ENCODE measurements around the gene RELN. TPM values are rescaled to one million over a fixed set of nuclear protein-coding genes. Genes with fewer than 3 reads are reported as not detected.

The RELN gene
- total RNA-seq, 1 donor from 2014 or later = 14.1 TPM

GRCh38 chr7:103622274-103622673, 367.2 kb downstream of the RELN start:
- no peaks in the 10 kb centered on the region for H3K36me3 ChIP-seq (ENCODE audit: control insufficient read depth in 3 of 3, insufficient read depth in 3 of 3, low read length in 3 of 3)
- H3K27ac ChIP-seq (ENCODE audit: low read depth, low read length) = no peak overlapping the region
- no peak overlapping the region for H3K9ac ChIP-seq (ENCODE audit: low read depth in 1 of 3, low read length in 3 of 3)
- H3K9me3 ChIP-seq (ENCODE audit: control insufficient read depth in 3 of 3, low read length in 3 of 3) = no peaks in the 10 kb centered on the region
- peaks cover 0 to 3% (median 0%) of the 10 kb centered on the region in 3 donors for H3K27me3 ChIP-seq (ENCODE audit: control insufficient read depth in 3 of 3, insufficient read depth in 3 of 3, low read length in 3 of 3)
- H3K4me1 ChIP-seq (ENCODE audit: control insufficient read depth in 3 of 3, insufficient read depth in 3 of 3, low read length in 3 of 3) = no peaks in the 10 kb centered on the region
- H3K4me3 ChIP-seq (ENCODE audit: low read length in 3 of 3) = no peak overlapping the region

GRCh38 chr7:103613655-103614642, 375.5 kb downstream of the RELN start:
- H3K27me3 ChIP-seq (ENCODE audit: control insufficient read depth in 3 of 3, insufficient read depth in 3 of 3, low read length in 3 of 3) = peaks cover 0 to 3% (median 0%) of the 10 kb centered on the region in 3 donors
- H3K4me1 ChIP-seq (ENCODE audit: control insufficient read depth in 3 of 3, insufficient read depth in 3 of 3, low read length in 3 of 3) = no peaks in the 10 kb centered on the region
- H3K4me3 ChIP-seq (ENCODE audit: low read length in 3 of 3) = no peak overlapping the region
- no peaks in the 10 kb centered on the region for H3K9me3 ChIP-seq (ENCODE audit: control insufficient read depth in 3 of 3, low read length in 3 of 3)
- no peak overlapping the region for H3K9ac ChIP-seq (ENCODE audit: low read depth in 1 of 3, low read length in 3 of 3)
- H3K36me3 ChIP-seq (ENCODE audit: control insufficient read depth in 3 of 3, insufficient read depth in 3 of 3, low read length in 3 of 3) = no peaks in the 10 kb centered on the region
- H3K27ac ChIP-seq (ENCODE audit: low read depth, low read length) = no peak overlapping the region

- Histone ChIP-seq H3K27me3 (ENCODE audit: control insufficient read depth in 3 of 3, insufficient read depth in 3 of 3, low read length in 3 of 3) (no peaks in the 10 kb centered on the region), H3K9ac (ENCODE audit: low read depth in 1 of 3, low read length in 3 of 3) (no peak overlapping the region)
Measured at GRCh38 chr7:103609778-103610177, 379.7 kb downstream of the RELN start.

GRCh38 chr7:103605640-103606039, 383.8 kb downstream of the RELN start:
- H3K9me3 ChIP-seq (ENCODE audit: control insufficient read depth in 3 of 3, low read length in 3 of 3) = no peaks in the 10 kb centered on the region
- H3K4me1 ChIP-seq (ENCODE audit: control insufficient read depth in 3 of 3, insufficient read depth in 3 of 3, low read length in 3 of 3) = no peaks in the 10 kb centered on the region
- H3K27ac ChIP-seq (ENCODE audit: low read depth, low read length) = no peak overlapping the region
- H3K27me3 ChIP-seq (ENCODE audit: control insufficient read depth in 3 of 3, insufficient read depth in 3 of 3, low read length in 3 of 3) = no peaks in the 10 kb centered on the region
- no peaks in the 10 kb centered on the region for H3K36me3 ChIP-seq (ENCODE audit: control insufficient read depth in 3 of 3, insufficient read depth in 3 of 3, low read length in 3 of 3)
- no peak overlapping the region for H3K9ac ChIP-seq (ENCODE audit: low read depth in 1 of 3, low read length in 3 of 3)
- H3K4me3 ChIP-seq (ENCODE audit: low read length in 3 of 3) = no peak overlapping the region

More at GRCh38 chr7:103609778-103610177, 379.7 kb downstream of the RELN start:
- Histone ChIP-seq H3K9me3 (ENCODE audit: control insufficient read depth in 3 of 3, low read length in 3 of 3) (no peaks in the 10 kb centered on the region), H3K4me1 (ENCODE audit: control insufficient read depth in 3 of 3, insufficient read depth in 3 of 3, low read length in 3 of 3) (no peaks in the 10 kb centered on the region), H3K4me3 (ENCODE audit: low read length in 3 of 3) (no peak overlapping the region), H3K27ac (ENCODE audit: low read depth, low read length) (no peak overlapping the region), H3K36me3 (ENCODE audit: control insufficient read depth in 3 of 3, insufficient read depth in 3 of 3, low read length in 3 of 3) (no peaks in the 10 kb centered on the region)

- no peak overlapping the region for H3K9ac ChIP-seq (ENCODE audit: low read depth in 1 of 3, low read length in 3 of 3)
- no peaks in the 10 kb centered on the region for H3K36me3 ChIP-seq (ENCODE audit: control insufficient read depth in 3 of 3, insufficient read depth in 3 of 3, low read length in 3 of 3)
- no peaks in the 10 kb centered on the region for H3K4me1 ChIP-seq (ENCODE audit: control insufficient read depth in 3 of 3, insufficient read depth in 3 of 3, low read length in 3 of 3)
- no peaks in the 10 kb centered on the region for H3K9me3 ChIP-seq (ENCODE audit: control insufficient read depth in 3 of 3, low read length in 3 of 3)
- peaks cover 0 to 2% (median 0%) of the 10 kb centered on the region in 3 donors for H3K27me3 ChIP-seq (ENCODE audit: control insufficient read depth in 3 of 3, insufficient read depth in 3 of 3, low read length in 3 of 3)
- no peak overlapping the region for H3K4me3 ChIP-seq (ENCODE audit: low read length in 3 of 3)
- no peak overlapping the region for H3K27ac ChIP-seq (ENCODE audit: low read depth, low read length)
Measured at GRCh38 chr7:103598326-103598905, 391.0 kb downstream of the RELN start.

- peaks cover 0 to 2% (median 0%) of the 10 kb centered on the region in 3 donors for H3K27me3 ChIP-seq (ENCODE audit: control insufficient read depth in 3 of 3, insufficient read depth in 3 of 3, low read length in 3 of 3)
- H3K9ac ChIP-seq (ENCODE audit: low read depth in 1 of 3, low read length in 3 of 3) = no peak overlapping the region
- H3K27ac ChIP-seq (ENCODE audit: low read depth, low read length) = no peak overlapping the region
- H3K4me1 ChIP-seq (ENCODE audit: control insufficient read depth in 3 of 3, insufficient read depth in 3 of 3, low read length in 3 of 3) = no peaks in the 10 kb centered on the region
- H3K9me3 ChIP-seq (ENCODE audit: control insufficient read depth in 3 of 3, low read length in 3 of 3) = no peaks in the 10 kb centered on the region
- H3K36me3 ChIP-seq (ENCODE audit: control insufficient read depth in 3 of 3, insufficient read depth in 3 of 3, low read length in 3 of 3) = no peaks in the 10 kb centered on the region
- H3K4me3 ChIP-seq (ENCODE audit: low read length in 3 of 3) = no peak overlapping the region
Measured at GRCh38 chr7:103597606-103598005, 391.9 kb downstream of the RELN start.

- no peaks in the 10 kb centered on the region for H3K9me3 ChIP-seq (ENCODE audit: control insufficient read depth in 3 of 3, low read length in 3 of 3)
- no peaks in the 10 kb centered on the region for H3K36me3 ChIP-seq (ENCODE audit: control insufficient read depth in 3 of 3, insufficient read depth in 3 of 3, low read length in 3 of 3)
- no peak overlapping the region for H3K4me3 ChIP-seq (ENCODE audit: low read length in 3 of 3)
- H3K9ac ChIP-seq (ENCODE audit: low read depth in 1 of 3, low read length in 3 of 3) = no peak overlapping the region
- no peak overlapping the region for H3K27ac ChIP-seq (ENCODE audit: low read depth, low read length)
- H3K27me3 ChIP-seq (ENCODE audit: control insufficient read depth in 3 of 3, insufficient read depth in 3 of 3, low read length in 3 of 3) = peaks cover 0 to 2% (median 0%) of the 10 kb centered on the region in 3 donors
- H3K4me1 ChIP-seq (ENCODE audit: control insufficient read depth in 3 of 3, insufficient read depth in 3 of 3, low read length in 3 of 3) = no peaks in the 10 kb centered on the region
Measured at GRCh38 chr7:103594186-103594585, 395.3 kb downstream of the RELN start.

GRCh38 chr7:103593691-103594090, 395.8 kb downstream of the RELN start:
- peaks cover 0 to 2% (median 0%) of the 10 kb centered on the region in 3 donors for H3K27me3 ChIP-seq (ENCODE audit: control insufficient read depth in 3 of 3, insufficient read depth in 3 of 3, low read length in 3 of 3)
- H3K27ac ChIP-seq (ENCODE audit: low read depth, low read length) = no peak overlapping the region
- H3K36me3 ChIP-seq (ENCODE audit: control insufficient read depth in 3 of 3, insufficient read depth in 3 of 3, low read length in 3 of 3) = no peaks in the 10 kb centered on the region
- no peaks in the 10 kb centered on the region for H3K9me3 ChIP-seq (ENCODE audit: control insufficient read depth in 3 of 3, low read length in 3 of 3)
- H3K4me1 ChIP-seq (ENCODE audit: control insufficient read depth in 3 of 3, insufficient read depth in 3 of 3, low read length in 3 of 3) = no peaks in the 10 kb centered on the region
- no peak overlapping the region for H3K4me3 ChIP-seq (ENCODE audit: low read length in 3 of 3)
- H3K9ac ChIP-seq (ENCODE audit: low read depth in 1 of 3, low read length in 3 of 3) = no peak overlapping the region

GRCh38 chr7:103592844-103593243, 396.6 kb downstream of the RELN start:
- H3K9me3 ChIP-seq (ENCODE audit: control insufficient read depth in 3 of 3, low read length in 3 of 3) = no peaks in the 10 kb centered on the region

GRCh38 chr7:103592187-103592586, 397.3 kb downstream of the RELN start:
- peaks cover 0 to 2% (median 0%) of the 10 kb centered on the region in 3 donors for H3K27me3 ChIP-seq (ENCODE audit: control insufficient read depth in 3 of 3, insufficient read depth in 3 of 3, low read length in 3 of 3)
- no peaks in the 10 kb centered on the region for H3K4me1 ChIP-seq (ENCODE audit: control insufficient read depth in 3 of 3, insufficient read depth in 3 of 3, low read length in 3 of 3)
- no peaks in the 10 kb centered on the region for H3K9me3 ChIP-seq (ENCODE audit: control insufficient read depth in 3 of 3, low read length in 3 of 3)
- no peaks in the 10 kb centered on the region for H3K36me3 ChIP-seq (ENCODE audit: control insufficient read depth in 3 of 3, insufficient read depth in 3 of 3, low read length in 3 of 3)
- no peak overlapping the region for H3K27ac ChIP-seq (ENCODE audit: low read depth, low read length)
- no peak overlapping the region for H3K9ac ChIP-seq (ENCODE audit: low read depth in 1 of 3, low read length in 3 of 3)
- no peak overlapping the region for H3K4me3 ChIP-seq (ENCODE audit: low read length in 3 of 3)

More at GRCh38 chr7:103592844-103593243, 396.6 kb downstream of the RELN start:
- Histone ChIP-seq H3K36me3 (ENCODE audit: control insufficient read depth in 3 of 3, insufficient read depth in 3 of 3, low read length in 3 of 3) (no peaks in the 10 kb centered on the region), H3K4me1 (ENCODE audit: control insufficient read depth in 3 of 3, insufficient read depth in 3 of 3, low read length in 3 of 3) (no peaks in the 10 kb centered on the region), H3K27me3 (ENCODE audit: control insufficient read depth in 3 of 3, insufficient read depth in 3 of 3, low read length in 3 of 3) (peaks cover 0 to 2% (median 0%) of the 10 kb centered on the region in 3 donors), H3K4me3 (ENCODE audit: low read length in 3 of 3) (no peak overlapping the region), H3K9ac (ENCODE audit: low read depth in 1 of 3, low read length in 3 of 3) (no peak overlapping the region), H3K27ac (ENCODE audit: low read depth, low read length) (no peak overlapping the region)

Data from skeletal muscle tissue (tissue), 4 donors.